Astrocyte of the cerebellum (primary cell): ENCODE results near the gene GALNT10.

Experiments
- DNase-seq: peaks from one replicate; pipeline ENCODE4 v3.0.0-alpha.2; 2011; ENCODE audit warnings: low read depth
- H3K4me3 ChIP-seq: 2 replicates; pipeline ENCODE4 v1.5.1; 2011; ENCODE audit warnings: mild to moderate bottlenecking, low read depth, low read length, moderate library complexity
- in situ Hi-C: cut with HindIII; loops from 2 replicates; pipeline ENCODE4 v1.10.0; 2017; ENCODE audit warnings: low sequenced_read_pairs
- TF ChIP-seq, protein P1 (sequence below): IDR thresholded peaks from 2 replicates; pipeline ENCODE4 v1.5.1; 2012; ENCODE audit warnings: low read length, low read depth, moderate library complexity, mild to moderate bottlenecking; ENCODE audit errors: missing control alignments

The GALNT10 gene

DNA sequence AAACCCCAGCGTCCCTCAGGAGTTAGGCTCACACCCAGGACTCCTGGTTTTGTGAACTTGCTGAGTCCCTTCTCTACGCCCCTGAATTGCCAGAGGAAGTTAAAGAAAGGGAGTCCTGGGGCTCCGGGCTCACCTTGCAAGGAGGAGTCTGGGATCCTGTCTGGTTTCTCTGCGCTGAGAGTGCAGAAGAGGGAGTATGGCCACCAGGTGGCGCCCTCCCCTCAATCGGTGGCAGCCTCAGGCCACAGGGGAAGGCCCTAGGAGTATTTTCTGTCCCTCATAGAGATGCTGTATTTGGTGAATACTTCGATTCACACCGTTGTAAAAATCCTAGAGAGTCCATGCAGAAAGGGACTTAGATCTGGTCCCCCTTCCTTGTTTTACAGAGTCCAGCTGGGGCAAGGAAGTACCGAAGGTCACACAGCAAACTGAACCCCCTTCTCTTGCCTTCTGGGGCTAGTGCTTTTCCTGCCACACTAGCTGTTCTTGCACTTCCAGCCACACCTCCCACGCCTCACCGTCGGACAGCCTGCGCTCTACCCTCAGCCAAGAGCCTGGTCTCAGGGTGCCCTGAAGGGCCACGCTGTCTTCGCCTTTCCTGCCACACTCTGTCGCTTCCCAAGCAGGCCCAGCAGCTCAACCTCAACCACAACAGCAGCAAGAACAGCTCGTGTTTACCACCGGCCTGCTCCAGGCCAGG, 277.3 kb downstream of the GALNT10 start:
- in situ Hi-C loops: no loop called here
- TF ChIP-seq, protein P1, sequence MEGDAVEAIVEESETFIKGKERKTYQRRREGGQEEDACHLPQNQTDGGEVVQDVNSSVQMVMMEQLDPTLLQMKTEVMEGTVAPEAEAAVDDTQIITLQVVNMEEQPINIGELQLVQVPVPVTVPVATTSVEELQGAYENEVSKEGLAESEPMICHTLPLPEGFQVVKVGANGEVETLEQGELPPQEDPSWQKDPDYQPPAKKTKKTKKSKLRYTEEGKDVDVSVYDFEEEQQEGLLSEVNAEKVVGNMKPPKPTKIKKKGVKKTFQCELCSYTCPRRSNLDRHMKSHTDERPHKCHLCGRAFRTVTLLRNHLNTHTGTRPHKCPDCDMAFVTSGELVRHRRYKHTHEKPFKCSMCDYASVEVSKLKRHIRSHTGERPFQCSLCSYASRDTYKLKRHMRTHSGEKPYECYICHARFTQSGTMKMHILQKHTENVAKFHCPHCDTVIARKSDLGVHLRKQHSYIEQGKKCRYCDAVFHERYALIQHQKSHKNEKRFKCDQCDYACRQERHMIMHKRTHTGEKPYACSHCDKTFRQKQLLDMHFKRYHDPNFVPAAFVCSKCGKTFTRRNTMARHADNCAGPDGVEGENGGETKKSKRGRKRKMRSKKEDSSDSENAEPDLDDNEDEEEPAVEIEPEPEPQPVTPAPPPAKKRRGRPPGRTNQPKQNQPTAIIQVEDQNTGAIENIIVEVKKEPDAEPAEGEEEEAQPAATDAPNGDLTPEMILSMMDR: peak; percentile 91
- DNase-seq: peak; percentile 39
- no peak overlapping the region for H3K4me3 ChIP-seq

DNA sequence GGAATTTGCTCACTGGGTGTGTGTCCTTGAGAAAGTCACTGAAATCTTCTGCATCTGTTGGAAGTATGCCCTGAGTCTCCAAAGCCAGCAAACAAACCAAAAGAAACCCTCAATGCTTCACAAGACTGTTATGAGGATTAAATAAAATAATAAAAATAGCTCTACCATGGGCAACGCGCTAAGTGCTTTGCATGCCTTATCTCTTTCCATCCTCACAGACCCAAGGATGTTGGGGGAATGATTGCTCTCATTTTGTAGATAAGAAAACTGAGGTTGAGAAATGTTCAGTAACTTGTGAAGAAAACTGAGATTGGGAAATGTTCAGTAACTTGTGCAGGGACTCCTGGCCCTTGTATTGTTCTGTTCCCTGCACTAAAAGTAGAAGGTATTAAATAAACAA, 279.6 kb downstream of the GALNT10 start:
- TF ChIP-seq, protein P1: no peak
- no peak overlapping the region for H3K4me3 ChIP-seq
- in situ Hi-C loops: no loop called here
- DNase-seq: no peak
